HepG2 (cell line): ENCODE results near the gene POU6F2. TPM values are rescaled to one million over a fixed set of nuclear protein-coding genes. Genes with fewer than 3 reads are reported as not detected.
"Not testable (repeated sequence)": the region's sequence is repeated elsewhere in the genome, so short reads cannot be mapped to it uniquely, and the experiment has no call there.

Experiments
- ATAC-seq: fragments of 200-7000 bp; cut with Tn5 transposase; 3 replicates; pipeline ENCODE4 v1.9.1; 2020; ENCODE audit warnings: mild to moderate bottlenecking, moderate library complexity
- BruUV-seq: library from RNA; stranded (reverse); fragments of 400-500 nt; replicated peaks from 2 replicates; lab custom pipeline; 2021; lab: Mats Ljungman, UMichigan
- CTCF ChIA-PET: fragments of 300-600 bp; formaldehyde crosslinking; extraction: SDS; loops from one replicate; lab custom pipeline; 2021; ENCODE audit warnings: low total read pairs, inconsistent platforms, low intra/inter-chr PET ratio; lab: Yijun Ruan, JAX
- POLR2A ChIA-PET: fragments of 350-600 bp; sonication (Branson Sonifier 250); formaldehyde crosslinking; loops from one replicate; lab custom pipeline; 2020; ENCODE audit warnings: antibody characterized with exemption, inconsistent platforms; lab: Yijun Ruan, JAX
- DNase-seq: peaks from one replicate; pipeline ENCODE4 v3.0.0-alpha.2; 2015; ENCODE audit warnings: low spot score
- FAIRE-seq: peaks from 3 replicates; lab custom pipeline; 2011; peaks lifted over from hg19 to GRCh38; lab: Jason Lieb, UNC
- H2AFZ ChIP-seq: one replicate; pipeline ENCODE4 v1.6.1; 2011; ENCODE audit warnings: low read length, inconsistent platforms
- H3K27ac ChIP-seq: fragments of 300-600 bp; 3 replicates; pipeline ENCODE4 v1.8.0; 2011; ENCODE audit warnings: mixed run types, mild to moderate bottlenecking, mixed read lengths, low read length, inconsistent platforms; ENCODE audit not compliant: insufficient read depth; ENCODE audit errors: extremely low read length
- H3K27me3 ChIP-seq, 2 experiments: fragments of 200-600 bp in 1 of 2; 2 replicates in 1 of 2; 3 replicates in 1 of 2; pipeline versions ENCODE4 v1.6.0 to v1.8.0; 2011; ENCODE audit warnings: low read length in 2 of 2, mild to moderate bottlenecking in 2 of 2, moderate library complexity in 2 of 2, inconsistent platforms in 1 of 2; ENCODE audit not compliant: insufficient read depth in 2 of 2, control insufficient read depth in 1 of 2
- H3K36me3 ChIP-seq, 2 experiments: fragments of 200-600 bp in 1 of 2; replicated peaks in 1 of 2; 2 replicates in 1 of 2; 3 replicates in 1 of 2; pipeline versions ENCODE4 v1.5.1 to v1.8.0; 2011; ENCODE audit warnings: low read length in 2 of 2, inconsistent platforms in 1 of 2; ENCODE audit not compliant: insufficient read depth in 2 of 2, control insufficient read depth in 1 of 2
- H3K4me1 ChIP-seq: 2 replicates; pipeline ENCODE4 v1.5.1; 2012; ENCODE audit warnings: low read length, inconsistent platforms; ENCODE audit not compliant: insufficient read depth
- H3K4me2 ChIP-seq: 2 replicates; pipeline ENCODE4 v1.6.0; 2011; ENCODE audit warnings: low read depth, low read length, inconsistent platforms
- H3K4me3 ChIP-seq, 3 experiments: fragments of 200-600 bp in 1 of 3; sonication (generic), shearing (Covaris generic) in 1 of 3; replicated peaks in 1 of 3; 2 replicates each; pipeline ENCODE4 v1.5.1; 2011 to 2016; ENCODE audit warnings: low read length in 3 of 3, inconsistent platforms in 2 of 3, low read depth in 2 of 3, mild to moderate bottlenecking in 2 of 3, control low read depth in 1 of 3, mixed read lengths in 1 of 3; ENCODE audit not compliant: insufficient read depth in 1 of 3
- H3K79me2 ChIP-seq: one replicate; pipeline ENCODE4 v1.6.1; 2011; ENCODE audit warnings: low read length, inconsistent platforms; ENCODE audit not compliant: insufficient read depth
- H3K9ac ChIP-seq: 2 replicates; pipeline ENCODE4 v1.6.0; 2011; ENCODE audit warnings: mild to moderate bottlenecking, low read depth, low read length, inconsistent platforms; ENCODE audit not compliant: insufficient read depth
- H3K9me3 ChIP-seq: 2 replicates; pipeline ENCODE4 v1.5.1; 2012; ENCODE audit warnings: mild to moderate bottlenecking, low read length
- H4K20me1 ChIP-seq: 2 replicates; pipeline ENCODE4 v1.6.0; 2011; ENCODE audit warnings: inconsistent platforms, mild to moderate bottlenecking, low read length, moderate library complexity; ENCODE audit not compliant: insufficient read depth
- ATF1 ChIP-seq: IDR thresholded peaks from 2 replicates; pipeline ENCODE4 v1.6.1; 2016; ENCODE audit warnings: mild to moderate bottlenecking, control low read depth
- FOXO4 ChIP-seq: sonication (generic); formaldehyde crosslinking; conservative IDR thresholded peaks from 2 replicates; pipeline ENCODE4 v1.8.1; 2023; ENCODE audit warnings: missing genetic modification reagents
- NFKBIZ ChIP-seq: IDR thresholded peaks from 2 replicates; pipeline ENCODE4 v1.6.1; 2018; ENCODE audit warnings: missing genetic modification reagents, missing compliant biosample characterization
- POGZ ChIP-seq: sonication (generic); formaldehyde crosslinking; IDR thresholded peaks from 2 replicates; pipeline ENCODE4 v1.4.0; 2020; ENCODE audit warnings: mild to moderate bottlenecking, missing genetic modification reagents
- RORA ChIP-seq: sonication (generic); formaldehyde crosslinking; IDR thresholded peaks from 2 replicates; pipeline ENCODE4 v1.5.0; 2020; ENCODE audit warnings: mild to moderate bottlenecking, missing genetic modification reagents, moderate library complexity
- SAFB2 ChIP-seq: sonication (generic); formaldehyde crosslinking; IDR thresholded peaks from 2 replicates; pipeline ENCODE4 v1.5.1; 2020; ENCODE audit warnings: missing genetic modification reagents, low read depth, mild to moderate bottlenecking, borderline replicate concordance
- TOE1 ChIP-seq: sonication (generic); formaldehyde crosslinking; IDR thresholded peaks from 2 replicates; pipeline ENCODE4 v1.4.0; 2020; ENCODE audit warnings: mild to moderate bottlenecking, missing genetic modification reagents
- ZNF430 ChIP-seq: sonication (generic); formaldehyde crosslinking; IDR thresholded peaks from 2 replicates; pipeline ENCODE4 v1.9.0; 2021; ENCODE audit warnings: mild to moderate bottlenecking, missing genetic modification reagents
- WGBS: methylation state at CpG from one replicate; pipeline ENCODE4 v1.1.6; 2017; ENCODE audit warnings: low lambda C conversion rate; 5-methylcytosine and 5-hydroxymethylcytosine counted together
- in situ Hi-C: cut with HindIII; loops from 2 replicates; pipeline ENCODE4 v1.10.0; 2017; ENCODE audit warnings: low pct_unique_long_range_greater_than_20kb; ENCODE audit not compliant: extremely low pct_ligation_motif_present
- intact Hi-C: fragments of 100-400 bp; cut with micrococcal nuclease; formaldehyde crosslinking; loops from one replicate; pipeline ENCODE4 v1.10.0; 2022; ENCODE audit not compliant: unreplicated experiment
- polyA plus RNA-seq, 8 experiments: library from polyadenylated mRNA; depleted of rRNA in 3 of 8; stranded (reverse) in 7 of 8; unstranded in 1 of 8; fragments of >200 nt; fragmentation: Illumina TruSeq in 4 of 8; extraction: Trizol in 4 of 8; gene quantifications; 2 replicates each; pipeline versions ENCODE4 v1.2.1 to v1.2.3, GENCODE V29; 2011 to 2016; ENCODE audit warnings: low read depth in 4 of 8, missing spikeins in 1 of 8, mixed read lengths in 1 of 8; ENCODE audit not compliant: insufficient read depth in 1 of 8
- total RNA-seq, 5 experiments: library from RNA; depleted of rRNA; stranded (reverse); fragments of >200 nt; fragmentation: Illumina TruSeq; extraction: Trizol; gene quantifications; 2 replicates each; pipeline ENCODE4 v1.2.3, GENCODE V29; 2016; ENCODE audit warnings: low read depth in 1 of 5
- TF ChIP-seq, protein P1 (sequence below): sonication (generic); formaldehyde crosslinking; IDR thresholded peaks from 2 replicates; pipeline ENCODE4 v1.5.0; 2020; ENCODE audit warnings: missing genetic modification reagents

The POU6F2 gene
- total and polyA plus RNA-seq, 2 of the 13 experiments (the other 11 are each of a cell fraction or from before 2014, with no cell fraction given), result not detected

DNA sequence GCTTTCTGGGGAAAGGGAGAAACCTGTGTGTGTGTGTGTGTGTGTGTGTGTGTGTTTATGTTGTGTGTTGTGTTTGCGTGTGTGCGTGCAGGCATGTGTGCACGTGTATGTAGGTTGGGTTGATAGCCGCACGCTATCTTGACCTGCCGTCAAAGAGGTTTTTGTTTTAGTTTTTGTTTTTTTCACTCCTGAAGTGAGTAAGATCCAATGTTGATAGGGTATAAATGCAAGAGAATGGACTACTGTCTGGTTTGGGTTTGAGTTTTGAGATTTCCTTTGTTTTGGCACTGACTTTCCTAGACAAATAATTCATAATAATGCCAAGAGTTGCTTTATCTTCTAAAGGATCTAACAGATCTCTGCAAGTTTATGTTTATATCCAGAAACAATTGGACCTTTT is 27.8 kb downstream of the POU6F2 start:
- Histone ChIP-seq H3K27me3 (no peaks in the 10 kb centered on the region; a peak in 2 of 5 replicates), H3K36me3 (no peaks in the 10 kb centered on the region), H3K4me2 (no peak overlapping the region), H3K4me3 (no peak overlapping the region), H3K9ac (no peak overlapping the region), H3K79me2 (no peaks in the 10 kb centered on the region), H3K4me1 (no peaks in the 10 kb centered on the region), H3K27ac (no peak overlapping the region), H3K9me3 (no peaks in the 10 kb centered on the region), H4K20me1 (no peaks in the 10 kb centered on the region), H2AFZ (no peak overlapping the region)
- ChIA-PET POLR2A (no interaction called here), CTCF (no interaction called here)
- no peak for ATAC-seq
- whole genome bisulfite sequencing, result 56% methylated on average over 6 of the region's 6 CpGs
- no peak for FAIRE-seq
- BruUV-seq, result no TSS peak
- intact Hi-C loops, result no loop called here
- in situ Hi-C loops, result no loop called here
- no peak for DNase-seq
- TF ChIP-seq NFKBIZ (no peak), TOE1 (CRISPR knock-in tag) (no peak), FOXO4 (no peak), ATF1 (CRISPR knock-in tag) (no peak), POGZ (no peak), RORA (CRISPR knock-in tag) (no peak), ZNF430 (CRISPR knock-in tag) (no peak), SAFB2 (no peak)
- TF ChIP-seq, protein P1, sequence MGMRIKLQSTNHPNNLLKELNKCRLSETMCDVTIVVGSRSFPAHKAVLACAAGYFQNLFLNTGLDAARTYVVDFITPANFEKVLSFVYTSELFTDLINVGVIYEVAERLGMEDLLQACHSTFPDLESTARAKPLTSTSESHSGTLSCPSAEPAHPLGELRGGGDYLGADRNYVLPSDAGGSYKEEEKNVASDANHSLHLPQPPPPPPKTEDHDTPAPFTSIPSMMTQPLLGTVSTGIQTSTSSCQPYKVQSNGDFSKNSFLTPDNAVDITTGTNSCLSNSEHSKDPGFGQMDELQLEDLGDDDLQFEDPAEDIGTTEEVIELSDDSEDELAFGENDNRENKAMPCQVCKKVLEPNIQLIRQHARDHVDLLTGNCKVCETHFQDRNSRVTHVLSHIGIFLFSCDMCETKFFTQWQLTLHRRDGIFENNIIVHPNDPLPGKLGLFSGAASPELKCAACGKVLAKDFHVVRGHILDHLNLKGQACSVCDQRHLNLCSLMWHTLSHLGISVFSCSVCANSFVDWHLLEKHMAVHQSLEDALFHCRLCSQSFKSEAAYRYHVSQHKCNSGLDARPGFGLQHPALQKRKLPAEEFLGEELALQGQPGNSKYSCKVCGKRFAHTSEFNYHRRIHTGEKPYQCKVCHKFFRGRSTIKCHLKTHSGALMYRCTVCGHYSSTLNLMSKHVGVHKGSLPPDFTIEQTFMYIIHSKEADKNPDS, result no peak

DNA sequence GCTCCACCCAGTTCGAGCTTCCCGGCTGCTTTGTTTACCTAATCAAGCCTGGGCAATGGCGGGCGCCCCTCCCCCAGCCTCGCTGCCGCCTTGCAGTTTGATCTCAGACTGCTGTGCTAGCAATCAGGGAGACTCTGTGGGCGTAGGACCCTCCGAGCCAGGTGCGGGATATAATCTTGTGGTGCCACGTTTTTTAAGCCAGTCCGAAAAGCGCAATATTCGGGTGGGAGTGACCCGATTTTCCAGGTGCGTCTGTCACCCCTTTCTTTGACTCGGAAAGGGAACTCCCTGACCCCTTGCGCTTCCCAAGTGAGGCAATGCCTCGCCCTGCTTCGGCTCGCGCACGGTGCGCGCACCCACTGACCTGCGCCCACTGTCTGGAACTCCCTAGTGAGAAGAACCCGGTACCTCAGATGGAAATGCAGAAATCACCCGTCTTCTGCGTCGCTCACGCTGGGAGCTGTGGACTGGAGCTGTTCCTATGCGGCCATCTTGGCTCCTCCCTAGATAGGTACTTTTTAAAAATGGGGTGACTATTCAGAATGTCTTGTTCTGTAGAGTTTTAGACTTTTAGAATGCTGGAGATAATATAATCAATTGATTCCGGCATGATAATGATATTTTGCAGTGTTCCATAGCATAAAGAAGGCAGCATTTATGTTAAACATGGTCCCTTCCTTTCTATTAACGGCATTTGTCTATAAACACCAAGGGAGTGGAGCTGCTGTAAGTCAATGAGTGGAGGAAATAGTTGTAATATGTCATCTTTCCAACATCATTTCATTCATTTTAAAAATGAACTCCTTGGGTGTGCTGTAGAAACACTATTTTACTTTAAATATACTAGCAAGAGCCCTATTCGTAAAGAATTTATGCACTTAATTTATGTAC is 35.6 kb downstream of the POU6F2 start:
- POLR2A ChIA-PET, CTCF ChIA-PET, H3K9ac ChIP-seq, H3K4me2 ChIP-seq, H3K79me2 ChIP-seq, FAIRE-seq, intact Hi-C loops, in situ Hi-C loops, DNase-seq, H3K9me3 ChIP-seq, H2AFZ ChIP-seq, H3K27me3 ChIP-seq, BruUV-seq, H3K4me3 ChIP-seq, H3K4me1 ChIP-seq, H4K20me1 ChIP-seq, ATAC-seq, H3K27ac ChIP-seq, H3K36me3 ChIP-seq: not testable (repeated sequence)
- WGBS, result 68% methylated on average over 9 of the region's 34 CpGs
